RWPE2 (cell line): ENCODE data around the gene SELENOM.

Experiments used
- ATAC-seq: fragments of 200-7000 bp; cut with Tn5 transposase; 3 replicates; pipeline ENCODE4 v1.9.1; 2021; ENCODE audit warnings: low read depth
- DNase-seq: peaks from one replicate; pipeline ENCODE4 v3.0.0-alpha.2; 2020; ENCODE audit warnings: low spot score
- H3K27ac ChIP-seq: fragments of 450-650 bp; 2 replicates; pipeline ENCODE4 v1.5.1; 2017; ENCODE audit warnings: mild to moderate bottlenecking; ENCODE audit not compliant: poor library complexity, severe bottlenecking
- H3K27me3 ChIP-seq: fragments of 250-450 bp; sonication (Bioruptor Pico); 2 replicates; pipeline ENCODE4 v1.5.1; 2021; ENCODE audit warnings: mild to moderate bottlenecking, moderate library complexity; ENCODE audit not compliant: insufficient read depth, poor library complexity, severe bottlenecking
- H3K36me3 ChIP-seq: fragments of 250-450 bp; sonication (Bioruptor Pico); 2 replicates; pipeline ENCODE4 v1.5.1; 2020; ENCODE audit warnings: low read depth, mild to moderate bottlenecking, moderate library complexity
- H3K4me1 ChIP-seq: fragments of 250-450 bp; sonication (Bioruptor Pico); 2 replicates; pipeline ENCODE4 v1.5.1; 2021; ENCODE audit warnings: mild to moderate bottlenecking, moderate library complexity; ENCODE audit not compliant: insufficient read depth, poor library complexity, severe bottlenecking
- H3K4me3 ChIP-seq: fragments of 250-450 bp; sonication (Bioruptor Pico); 2 replicates; pipeline ENCODE4 v1.5.1; 2021; ENCODE audit warnings: mild to moderate bottlenecking, moderate library complexity; ENCODE audit not compliant: severe bottlenecking
- H3K9me3 ChIP-seq: fragments of 250-450 bp; sonication (Bioruptor Pico); 2 replicates; pipeline ENCODE4 v1.5.1; 2021; ENCODE audit warnings: mild to moderate bottlenecking, moderate library complexity; ENCODE audit not compliant: severe bottlenecking
- TF ChIP-seq, protein P1 (sequence below): fragments of 450-650 bp; IDR thresholded peaks from one replicate; pipeline ENCODE4 v1.5.1; 2017; ENCODE audit warnings: mild to moderate bottlenecking, moderate library complexity; ENCODE audit not compliant: poor library complexity, severe bottlenecking

SELENOM gene

DNA sequence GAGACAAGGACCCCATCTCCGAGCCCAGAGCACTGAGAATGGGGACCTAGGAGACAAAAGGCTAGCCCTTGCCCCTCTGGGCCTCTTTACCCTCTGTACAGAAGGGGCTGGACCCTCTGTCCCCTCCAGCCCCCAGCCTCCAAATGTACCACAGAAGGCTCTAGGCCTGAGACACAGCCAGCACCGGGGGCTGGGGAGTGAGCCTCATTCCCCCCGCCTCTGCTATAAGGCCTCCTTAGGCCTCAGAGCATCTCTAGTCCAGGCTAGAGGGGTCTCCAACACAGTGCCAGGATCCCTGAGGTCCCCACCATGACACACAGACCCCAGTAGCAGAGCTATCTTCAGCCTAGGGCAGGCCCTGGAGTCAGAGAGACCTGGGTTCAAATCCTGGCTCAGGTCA, 21.4 kb downstream of the SELENOM start:
- DNase-seq (no peak), ATAC-seq (no peak)
- TF ChIP-seq, protein P1, sequence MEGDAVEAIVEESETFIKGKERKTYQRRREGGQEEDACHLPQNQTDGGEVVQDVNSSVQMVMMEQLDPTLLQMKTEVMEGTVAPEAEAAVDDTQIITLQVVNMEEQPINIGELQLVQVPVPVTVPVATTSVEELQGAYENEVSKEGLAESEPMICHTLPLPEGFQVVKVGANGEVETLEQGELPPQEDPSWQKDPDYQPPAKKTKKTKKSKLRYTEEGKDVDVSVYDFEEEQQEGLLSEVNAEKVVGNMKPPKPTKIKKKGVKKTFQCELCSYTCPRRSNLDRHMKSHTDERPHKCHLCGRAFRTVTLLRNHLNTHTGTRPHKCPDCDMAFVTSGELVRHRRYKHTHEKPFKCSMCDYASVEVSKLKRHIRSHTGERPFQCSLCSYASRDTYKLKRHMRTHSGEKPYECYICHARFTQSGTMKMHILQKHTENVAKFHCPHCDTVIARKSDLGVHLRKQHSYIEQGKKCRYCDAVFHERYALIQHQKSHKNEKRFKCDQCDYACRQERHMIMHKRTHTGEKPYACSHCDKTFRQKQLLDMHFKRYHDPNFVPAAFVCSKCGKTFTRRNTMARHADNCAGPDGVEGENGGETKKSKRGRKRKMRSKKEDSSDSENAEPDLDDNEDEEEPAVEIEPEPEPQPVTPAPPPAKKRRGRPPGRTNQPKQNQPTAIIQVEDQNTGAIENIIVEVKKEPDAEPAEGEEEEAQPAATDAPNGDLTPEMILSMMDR = no peak
- peaks cover 74% of the 10 kb centered on the region for H3K36me3 ChIP-seq
- no peaks in the 10 kb centered on the region for H3K9me3 ChIP-seq
- H3K4me1 ChIP-seq = peaks cover 21% of the 10 kb centered on the region
- no peak overlapping the region for H3K4me3 ChIP-seq
- peak overlapping the region; percentile 90 for H3K27ac ChIP-seq
- no peaks in the 10 kb centered on the region for H3K27me3 ChIP-seq

DNA sequence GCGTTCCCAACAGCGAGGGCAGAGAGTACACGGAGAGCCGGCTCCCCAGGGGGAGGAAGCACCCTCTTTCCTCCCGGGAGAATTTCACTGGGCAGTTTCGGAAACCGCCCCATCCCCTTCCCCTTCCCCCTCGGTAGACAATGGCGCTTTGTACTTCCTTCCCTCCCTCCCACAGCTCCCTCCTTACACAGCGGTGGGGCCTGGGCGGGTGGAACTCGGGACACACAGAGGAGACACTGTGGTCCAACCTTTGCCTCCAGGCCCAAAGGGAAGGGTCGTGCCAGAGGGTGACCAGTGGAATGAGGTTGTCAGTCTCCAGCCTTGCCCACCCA, 21.9 kb downstream of the SELENOM start:
- H3K4me1 ChIP-seq = peaks cover 21% of the 10 kb centered on the region

DNA sequence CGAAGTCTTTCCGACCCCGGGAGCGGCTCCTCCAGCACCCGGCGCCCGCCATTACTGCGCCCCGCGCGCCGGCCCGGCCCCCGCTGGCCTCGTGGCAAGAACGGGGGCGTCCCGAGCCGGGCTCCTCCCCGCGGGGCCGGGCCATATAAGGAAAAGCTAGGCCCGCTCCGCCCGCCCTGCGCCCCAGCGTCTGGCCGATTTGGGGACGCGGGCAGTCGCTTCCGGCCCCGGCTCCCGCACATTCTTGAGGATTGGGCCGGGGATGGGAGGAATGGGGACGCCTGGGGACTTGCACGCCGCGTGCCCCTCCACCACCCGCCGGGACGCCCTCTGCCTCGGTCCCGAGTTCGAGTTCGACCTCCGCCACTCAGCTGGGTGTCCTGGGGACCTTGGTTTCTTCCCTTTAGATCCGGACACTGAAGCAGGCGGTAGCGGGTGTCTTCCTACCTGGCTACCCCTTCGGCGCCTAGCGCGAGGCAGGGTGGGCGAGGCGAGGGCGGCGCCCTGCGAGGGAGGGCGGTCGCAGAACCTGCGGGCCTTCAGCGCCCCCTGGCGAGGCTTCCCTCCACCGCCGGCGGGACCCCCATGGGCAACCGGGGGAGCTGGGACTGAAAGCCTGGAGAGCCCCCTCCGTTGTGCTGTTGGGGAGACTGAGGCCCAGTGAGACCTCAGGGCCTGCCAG, 22.4 kb downstream of the SELENOM start:
- H3K27ac ChIP-seq = peak overlapping the region; percentile 90
- TF ChIP-seq, protein P1 = peak; percentile 72
- peaks cover 21% of the 10 kb centered on the region for H3K4me1 ChIP-seq
- peak overlapping the region; percentile 38 for H3K4me3 ChIP-seq
- peaks cover 67% of the 10 kb centered on the region for H3K36me3 ChIP-seq
- peak; percentile 44 for ATAC-seq
- H3K27me3 ChIP-seq = no peaks in the 10 kb centered on the region
- peak; percentile 77 for DNase-seq
- no peaks in the 10 kb centered on the region for H3K9me3 ChIP-seq

More for the DNA sequence above, 21.9 kb downstream of the SELENOM start:
- peak; percentile 49 for DNase-seq
- H3K9me3 ChIP-seq = no peaks in the 10 kb centered on the region
- H3K36me3 ChIP-seq = peaks cover 70% of the 10 kb centered on the region
- peak overlapping the region; percentile 90 for H3K27ac ChIP-seq
- no peaks in the 10 kb centered on the region for H3K27me3 ChIP-seq
- TF ChIP-seq, protein P1 = peak; percentile 39
- ATAC-seq = no peak
- peak overlapping the region; percentile 38 for H3K4me3 ChIP-seq

DNA sequence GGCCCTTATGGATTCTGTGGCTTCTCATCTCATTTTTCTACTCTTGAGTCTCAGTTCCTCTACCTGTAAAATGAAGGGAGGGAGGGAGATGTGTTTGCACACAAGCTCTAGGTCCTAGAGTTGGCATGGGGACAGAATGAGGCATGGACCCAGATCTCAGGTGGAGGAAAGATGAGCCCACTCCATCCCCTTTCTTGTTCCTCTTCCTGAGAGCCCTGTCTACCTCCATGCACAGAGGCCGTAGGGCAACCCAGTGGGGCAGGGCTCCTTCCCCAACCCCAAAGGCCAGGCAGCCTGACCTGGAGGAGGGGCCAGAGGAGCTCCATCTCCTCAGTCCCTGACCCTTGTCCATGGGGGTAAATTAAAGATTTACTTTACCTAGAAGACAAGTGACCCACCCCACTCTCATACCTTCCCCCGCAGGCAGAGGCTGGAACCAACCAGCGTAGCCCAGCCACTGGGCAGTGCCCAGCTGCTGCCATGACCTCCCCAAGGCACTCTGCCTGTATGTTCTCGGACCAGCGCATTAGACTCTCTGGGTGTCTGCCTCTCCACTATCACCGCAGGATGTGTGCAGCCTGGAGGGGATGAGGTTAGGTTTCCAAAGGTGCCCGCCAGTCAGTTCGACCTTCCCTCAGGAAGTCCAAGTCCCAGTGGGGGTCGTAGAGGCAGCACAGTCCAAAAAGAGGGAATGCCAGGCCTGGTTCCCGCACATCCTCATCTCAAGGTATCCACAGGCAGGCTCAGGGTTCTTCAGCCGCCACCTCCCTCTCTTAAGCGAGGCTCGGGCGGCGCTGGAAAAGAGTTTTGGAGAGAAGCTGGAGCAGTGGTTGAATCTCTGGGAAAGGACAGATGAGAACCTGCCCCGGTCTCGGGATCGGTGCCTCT, 23.2 kb downstream of the SELENOM start:
- Histone ChIP-seq H3K27ac (peak overlapping the region; percentile 90), H3K4me3 (peak overlapping the region; percentile 38), H3K9me3 (no peaks in the 10 kb centered on the region), H3K36me3 (peaks cover 60% of the 10 kb centered on the region), H3K4me1 (peaks cover 21% of the 10 kb centered on the region), H3K27me3 (no peaks in the 10 kb centered on the region)
- DNase-seq (no peak), ATAC-seq (no peak)
- TF ChIP-seq, protein P1 = no peak

DNA sequence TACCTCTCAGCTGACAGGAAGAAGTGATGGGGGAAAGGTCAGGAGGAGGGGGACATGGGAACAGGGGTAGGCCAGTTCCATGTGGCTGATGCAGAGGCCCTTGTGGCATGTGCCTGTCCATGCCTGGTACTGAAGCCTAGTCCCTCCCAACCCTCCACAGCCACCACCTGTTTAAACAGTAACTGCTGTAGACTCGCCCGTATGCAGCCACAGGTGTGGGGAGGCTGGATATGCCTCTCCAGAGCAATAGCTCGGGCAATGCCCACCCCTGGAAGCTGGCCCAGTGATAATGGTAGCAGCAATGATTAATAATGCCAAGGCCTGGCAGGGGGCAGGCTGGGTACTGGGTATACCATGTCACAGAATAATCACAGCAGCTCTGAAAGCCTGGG, 24.0 kb downstream of the SELENOM start:
- Histone ChIP-seq H3K9me3 (no peaks in the 10 kb centered on the region), H3K4me3 (no peak overlapping the region), H3K36me3 (peaks cover 52% of the 10 kb centered on the region), H3K27ac (peak overlapping the region; percentile 90), H3K4me1 (peaks cover 21% of the 10 kb centered on the region), H3K27me3 (no peaks in the 10 kb centered on the region)
- DNase-seq (no peak), ATAC-seq (no peak)
- TF ChIP-seq, protein P1 = no peak
